Pons (tissue), 1 donor: ENCODE data around the gene CYP4F8.
"Not testable (repeated sequence)": the region's sequence is repeated elsewhere in the genome, so short reads cannot be mapped to it uniquely, and the experiment has no call there.

Source experiments
- DNase-seq: peaks from one replicate; pipeline ENCODE4 v3.0.0-alpha.2; 2016; ENCODE audit warnings: low spot score

The CYP4F8 gene

DNA sequence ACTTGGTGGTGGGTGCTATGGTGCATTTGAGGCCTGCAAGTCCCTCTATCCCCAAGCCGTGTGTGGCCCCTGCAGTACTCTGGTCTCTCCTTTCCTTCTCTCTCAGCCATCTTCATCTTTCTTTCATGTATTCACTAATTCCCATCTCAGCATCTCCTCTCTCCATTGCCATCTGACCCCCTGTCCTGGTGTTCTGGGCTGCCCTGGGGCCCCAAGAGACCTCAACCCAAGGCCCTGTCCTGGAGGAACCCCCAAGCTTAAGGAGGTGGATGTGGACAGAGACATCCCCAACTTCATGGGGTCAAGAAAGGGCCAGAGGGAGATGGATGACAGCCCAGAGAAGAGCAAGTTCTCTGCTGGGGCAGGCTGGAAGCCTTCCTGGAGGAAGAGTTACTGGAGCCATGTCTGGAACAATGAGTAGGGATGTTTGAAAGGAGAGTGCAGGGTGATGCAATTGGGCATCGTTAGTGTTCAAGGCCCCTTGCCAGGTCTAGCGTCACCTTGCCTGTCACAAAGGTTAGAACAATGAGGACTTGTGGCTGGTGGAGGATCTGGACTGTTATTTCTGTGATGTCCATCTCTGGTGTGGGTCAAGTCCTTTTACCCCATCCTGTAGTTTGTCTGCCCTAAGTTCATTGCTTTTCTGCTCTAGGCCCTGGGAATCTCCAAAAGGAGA lies 29.2 kb downstream of the CYP4F8 start:
- no peak for DNase-seq

DNA sequence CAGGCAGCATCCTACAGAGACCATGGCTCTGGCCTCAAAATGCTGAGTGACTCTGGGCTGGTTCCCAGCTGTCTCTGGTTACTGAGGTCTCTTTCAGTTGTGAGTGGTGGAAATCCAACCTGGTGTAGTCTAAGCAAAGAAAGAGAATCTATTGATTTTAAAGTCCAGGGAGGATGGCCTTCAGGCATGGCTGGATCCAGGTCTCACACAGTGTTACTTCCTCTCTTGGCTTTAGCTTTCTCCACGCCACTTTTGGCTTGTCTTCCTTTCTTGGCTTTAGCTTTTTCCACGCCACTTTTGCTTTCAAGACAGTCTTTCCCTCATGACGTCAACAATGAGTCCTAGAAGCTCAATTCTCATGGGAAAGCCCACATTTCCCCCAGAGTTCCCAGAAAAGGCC lies 29.8 kb downstream of the CYP4F8 start:
- no peak for DNase-seq

DNA sequence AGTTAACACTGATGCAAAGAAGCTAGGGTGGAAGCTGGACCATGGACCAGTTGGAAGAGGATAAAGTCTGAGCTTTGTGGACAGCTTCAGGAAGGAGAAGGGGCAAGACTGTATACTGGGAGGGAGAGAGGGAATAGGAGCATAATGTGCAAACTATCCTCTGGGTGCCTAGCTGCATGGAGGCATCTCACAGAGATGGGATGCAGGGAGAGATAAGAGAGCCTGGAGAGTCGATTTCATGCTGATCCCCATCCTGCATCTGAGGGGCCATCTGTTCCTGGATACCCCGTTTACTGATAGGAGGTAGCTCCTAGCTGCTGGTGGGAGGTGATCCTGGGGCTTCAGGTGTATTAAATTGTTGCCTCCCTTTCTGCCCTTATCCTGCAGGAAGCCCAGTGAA lies 34.5 kb downstream of the CYP4F8 start:
- no peak for DNase-seq

DNA sequence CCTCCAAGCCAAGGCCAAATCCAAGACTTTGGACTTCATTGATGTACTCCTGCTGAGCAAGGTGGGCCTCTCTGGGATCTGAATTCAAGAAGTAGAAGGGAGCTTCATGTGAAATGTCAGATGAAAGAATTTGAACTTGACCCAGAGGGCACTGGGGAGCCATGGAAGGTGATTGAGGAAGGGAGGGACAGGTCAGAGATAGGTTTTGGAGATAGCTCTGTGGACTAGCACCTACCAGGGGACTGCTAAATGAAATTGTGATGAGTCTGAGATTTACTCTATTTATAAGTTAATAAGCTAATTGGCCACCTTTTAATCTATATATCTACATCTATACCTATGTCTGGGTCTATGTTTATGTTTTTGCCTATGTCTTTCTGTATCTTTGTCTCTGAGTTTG lies 35.1 kb downstream of the CYP4F8 start:
- not testable (repeated sequence) for DNase-seq

DNA sequence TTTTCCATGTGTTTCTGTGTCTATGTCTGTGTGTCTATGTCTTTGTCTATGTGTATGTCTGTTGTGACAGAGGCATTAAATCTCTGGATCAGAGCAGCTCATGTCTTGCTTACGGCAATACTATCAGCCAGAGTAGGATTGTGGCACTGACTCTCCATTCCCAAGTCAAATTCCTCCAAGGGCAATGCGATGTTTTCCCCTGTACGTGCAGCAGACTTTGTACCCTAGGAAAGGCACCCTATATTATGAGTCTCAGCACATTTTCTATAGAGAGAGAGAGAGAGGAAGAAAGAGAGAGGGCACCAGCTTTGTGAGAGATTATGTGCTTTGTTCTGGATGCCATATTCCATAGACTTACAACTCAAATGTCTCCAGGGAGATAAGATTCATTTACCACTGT lies 36.8 kb downstream of the CYP4F8 start:
- DNase-seq, result no peak

DNA sequence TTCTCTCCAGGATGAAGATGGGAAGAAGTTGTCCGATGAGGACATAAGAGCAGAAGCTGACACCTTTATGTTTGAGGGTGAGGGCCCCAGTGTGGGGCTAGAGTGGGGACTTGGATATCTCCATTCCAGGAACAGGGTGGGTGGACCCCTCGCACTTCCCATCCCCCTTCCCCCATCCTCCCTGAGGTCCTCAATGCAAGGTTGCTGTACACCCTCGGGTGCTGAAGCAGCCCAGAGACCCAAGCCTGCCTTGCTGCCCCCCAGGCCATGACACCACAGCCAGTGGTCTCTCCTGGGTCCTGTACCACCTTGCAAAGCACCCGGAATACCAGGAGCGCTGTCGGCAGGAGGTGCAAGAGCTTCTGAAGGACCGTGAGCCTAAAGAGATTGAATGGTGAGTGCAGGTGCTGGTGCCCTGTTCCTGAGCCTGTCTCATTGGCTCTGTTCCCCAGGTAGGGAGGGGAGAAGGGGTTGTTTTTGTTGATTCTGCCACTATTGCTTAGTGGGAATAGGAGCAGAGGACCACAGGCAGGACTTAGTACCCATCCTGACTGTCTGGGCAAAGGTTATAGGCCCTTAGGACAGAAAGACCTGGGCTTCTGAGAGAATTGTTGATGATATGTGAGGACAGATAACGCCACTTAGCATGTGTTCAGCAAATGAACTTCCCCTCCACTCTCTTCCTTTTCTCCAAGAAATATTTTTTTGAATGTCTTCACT lies 37.7 kb downstream of the CYP4F8 start:
- no peak for DNase-seq

DNA sequence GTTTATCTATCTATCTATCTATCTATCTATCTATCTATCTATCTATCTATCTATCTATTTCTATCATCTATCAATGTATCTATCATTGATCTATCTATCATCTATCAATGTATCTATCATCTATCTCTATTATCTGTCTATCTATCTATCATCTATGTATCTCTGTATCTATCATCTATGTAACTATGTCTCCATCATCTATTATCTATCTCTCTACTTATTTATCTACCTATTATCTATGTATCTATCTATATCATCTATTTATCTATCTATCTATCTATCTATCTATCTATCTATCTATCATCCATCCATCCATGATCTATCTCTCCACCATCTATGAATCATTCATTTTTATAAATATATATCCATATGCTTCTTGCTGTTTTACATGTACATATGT lies 41.4 kb downstream of the CYP4F8 start:
- DNase-seq, result no peak

DNA sequence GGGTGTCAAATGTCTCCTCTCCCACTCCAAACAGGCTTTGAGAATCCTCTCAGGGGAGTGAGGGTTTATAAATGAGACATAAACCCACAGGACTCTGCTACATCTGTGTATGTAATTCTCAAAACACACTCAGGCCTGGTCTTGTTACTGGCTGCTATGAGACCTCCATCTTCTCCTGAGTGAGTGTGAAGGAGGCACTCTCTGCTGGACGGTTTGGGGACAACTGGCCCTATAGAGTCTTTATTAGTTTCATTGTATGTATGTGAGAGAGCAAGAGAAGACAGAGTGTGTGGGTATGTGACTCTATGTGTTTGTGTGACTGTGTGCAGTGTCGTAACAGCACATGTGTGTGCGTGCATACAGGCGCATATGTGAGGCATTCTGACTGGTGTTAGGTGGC lies 48.2 kb downstream of the CYP4F8 start:
- no peak for DNase-seq

DNA sequence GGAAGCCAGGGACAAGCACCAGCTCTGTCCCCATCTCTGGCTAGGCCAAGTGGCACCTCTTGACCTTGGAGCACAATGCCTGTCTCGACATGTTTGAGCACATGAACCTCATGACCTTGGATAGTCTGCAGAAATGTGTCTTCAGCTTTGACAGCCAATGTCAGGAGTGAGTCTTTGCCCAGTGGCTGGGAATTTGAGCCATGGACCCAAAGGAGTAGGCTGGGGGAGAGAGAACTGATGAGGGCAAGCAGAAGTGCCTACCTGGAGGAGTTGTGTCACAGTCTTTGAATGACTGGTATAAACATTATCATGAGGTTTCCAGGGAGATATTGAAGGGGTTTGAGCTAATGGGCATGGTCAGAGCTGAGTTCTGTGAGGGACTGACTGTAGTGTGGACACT lies 51.2 kb downstream of the CYP4F8 start:
- no peak for DNase-seq

DNA sequence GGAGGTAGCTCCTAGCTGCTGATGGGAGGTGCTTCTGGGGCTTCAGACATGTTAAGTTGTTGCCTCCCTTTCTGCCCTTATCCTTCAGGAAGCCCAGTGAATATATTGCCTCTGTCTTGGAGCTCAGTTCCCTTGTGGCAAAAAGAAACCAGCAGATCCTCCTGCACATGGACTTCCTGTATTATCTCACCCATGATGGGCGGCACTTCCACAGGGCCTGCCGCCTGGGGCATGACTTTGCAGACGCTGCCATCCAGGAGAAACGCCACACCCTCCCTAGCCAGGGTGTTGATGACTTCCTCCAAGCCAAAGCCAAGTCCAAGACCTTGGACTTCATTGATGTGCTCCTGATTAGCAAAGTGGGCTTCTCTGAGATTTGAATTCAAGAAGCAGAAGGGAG lies 51.9 kb downstream of the CYP4F8 start:
- DNase-seq, result no peak

DNA sequence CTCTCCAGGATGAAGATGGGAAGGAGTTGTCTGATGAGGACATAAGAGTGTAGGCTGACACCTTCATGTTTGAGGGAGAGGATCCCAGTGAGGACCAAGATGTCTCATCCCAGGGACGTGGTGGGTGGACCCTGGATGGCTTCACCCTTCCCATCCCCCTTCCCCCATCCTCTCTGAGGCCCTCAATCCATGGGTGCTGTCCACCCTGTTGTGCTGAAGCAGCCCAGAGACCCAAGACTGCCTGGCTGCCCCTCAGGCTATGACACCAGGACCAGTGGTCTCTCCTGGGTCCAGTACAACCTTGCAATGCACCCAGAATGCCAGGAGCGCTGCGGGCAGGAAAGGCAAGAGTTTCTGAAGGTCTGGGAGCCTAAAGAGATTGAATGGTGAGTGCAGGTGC lies 54.4 kb downstream of the CYP4F8 start:
- DNase-seq, result no peak

DNA sequence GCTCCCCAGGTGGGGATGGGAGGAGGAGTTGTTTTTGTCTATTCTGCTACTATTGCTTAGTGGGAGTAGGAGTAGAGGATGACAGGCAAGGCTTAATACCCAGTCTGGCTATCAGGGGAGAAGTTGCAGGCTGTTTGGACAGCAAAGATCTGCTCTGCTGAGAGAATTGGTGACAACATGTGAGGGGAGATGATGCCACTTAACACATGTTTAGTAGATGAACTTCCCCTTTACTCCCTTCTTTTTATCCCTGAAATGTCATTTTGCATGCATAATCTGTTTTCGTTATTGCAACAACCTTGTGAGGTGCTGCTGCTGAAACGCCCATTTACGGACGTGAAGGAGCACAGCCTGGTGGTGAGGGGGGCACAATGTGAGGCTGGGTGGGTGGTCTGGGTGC lies 54.9 kb downstream of the CYP4F8 start:
- no peak for DNase-seq

DNA sequence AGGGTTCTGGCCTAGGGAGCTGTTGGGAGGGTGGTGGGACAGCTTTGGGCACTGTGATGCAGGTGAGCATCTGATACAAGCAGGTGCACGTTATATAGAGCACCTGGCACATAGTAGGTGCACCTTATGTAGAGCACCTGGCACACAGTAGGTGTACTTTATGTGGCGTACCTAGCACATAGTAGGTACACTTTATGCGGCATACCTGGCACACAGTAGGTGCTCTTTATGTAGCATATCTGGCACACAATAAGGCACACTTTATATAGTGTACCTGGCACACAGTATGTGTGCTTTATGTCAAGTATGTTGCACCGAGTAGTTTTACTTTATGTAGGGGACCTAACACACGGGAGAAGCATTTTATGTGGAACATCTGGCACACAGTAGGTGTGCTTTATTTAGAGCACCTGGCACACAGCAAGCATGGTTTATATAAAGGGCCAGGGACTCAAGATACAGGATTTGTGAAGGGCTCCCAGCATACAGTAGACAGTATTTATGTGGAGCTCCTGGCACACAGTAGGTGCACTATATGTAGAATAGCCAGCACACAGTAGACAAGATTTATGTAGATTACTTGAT lies 56.3 kb downstream of the CYP4F8 start:
- no peak for DNase-seq

DNA sequence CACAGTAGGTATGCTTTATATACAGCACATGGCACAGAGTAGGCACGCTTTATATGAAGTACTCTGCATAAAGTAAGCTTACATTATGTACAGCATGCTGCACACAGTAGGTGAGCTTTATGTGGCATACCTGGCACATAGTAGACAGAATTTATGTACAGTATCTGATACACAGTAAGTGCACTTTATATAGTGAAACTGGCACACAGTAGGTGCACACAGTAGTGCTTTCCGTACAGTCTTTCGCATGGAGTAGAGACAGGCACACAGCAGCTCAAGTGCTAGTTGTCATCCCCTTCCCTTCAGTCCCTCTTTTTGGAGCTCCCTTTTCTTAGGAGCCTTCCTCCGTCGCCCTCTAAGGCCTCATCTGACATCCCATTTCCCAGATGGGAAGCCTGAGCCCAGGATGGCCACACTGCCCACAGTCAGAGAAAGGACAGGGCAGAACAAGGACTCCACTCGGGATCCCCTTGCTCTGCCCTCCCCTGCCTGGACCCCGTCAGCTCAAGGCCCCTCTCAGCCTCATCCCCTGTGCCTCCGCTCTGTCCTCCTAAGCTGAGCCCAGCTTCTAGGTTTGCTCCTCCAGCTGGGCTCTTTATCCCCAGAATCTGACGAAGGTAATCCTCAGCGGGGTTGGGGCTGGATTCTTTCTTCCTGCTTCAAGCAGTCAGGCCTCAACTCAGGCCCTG lies 57.0 kb downstream of the CYP4F8 start:
- DNase-seq, result no peak

DNA sequence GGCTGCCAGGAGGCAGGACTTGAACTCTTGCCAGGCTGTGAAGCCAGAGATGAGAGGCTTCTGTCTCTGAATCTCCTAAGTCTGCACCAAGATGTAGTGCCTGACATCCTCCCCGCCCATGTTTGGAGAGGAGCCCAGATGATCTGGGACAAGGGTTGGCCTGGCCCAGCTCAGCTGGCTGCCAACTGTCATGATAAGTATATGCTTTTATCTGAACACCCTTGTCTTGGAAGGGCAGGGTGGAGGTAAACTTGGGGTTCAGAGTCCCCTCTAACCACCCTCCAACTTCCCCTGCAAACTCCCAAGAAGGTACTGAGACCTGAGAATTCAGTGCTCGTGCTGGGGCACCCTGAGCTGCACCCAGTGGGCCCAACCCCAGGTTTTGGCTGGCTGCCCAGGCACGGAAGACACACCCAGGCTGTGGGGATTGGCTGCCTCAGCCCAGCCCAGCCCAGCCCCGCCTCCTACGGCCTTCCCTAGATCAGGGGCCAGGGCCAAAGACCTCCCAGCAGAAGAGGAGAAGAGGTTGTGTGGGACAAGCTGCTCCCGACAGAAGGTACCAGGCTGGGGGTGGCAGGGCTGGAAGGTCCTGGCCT lies 57.7 kb downstream of the CYP4F8 start, which contains the start of gene CYP4F12:
Gene CYP4F12 (plus strand): TSS at position 508 of the 596 bp plus-strand sequence. CDS start 443 bp downstream, outside the sequence.
- DNase-seq, result no peak

DNA sequence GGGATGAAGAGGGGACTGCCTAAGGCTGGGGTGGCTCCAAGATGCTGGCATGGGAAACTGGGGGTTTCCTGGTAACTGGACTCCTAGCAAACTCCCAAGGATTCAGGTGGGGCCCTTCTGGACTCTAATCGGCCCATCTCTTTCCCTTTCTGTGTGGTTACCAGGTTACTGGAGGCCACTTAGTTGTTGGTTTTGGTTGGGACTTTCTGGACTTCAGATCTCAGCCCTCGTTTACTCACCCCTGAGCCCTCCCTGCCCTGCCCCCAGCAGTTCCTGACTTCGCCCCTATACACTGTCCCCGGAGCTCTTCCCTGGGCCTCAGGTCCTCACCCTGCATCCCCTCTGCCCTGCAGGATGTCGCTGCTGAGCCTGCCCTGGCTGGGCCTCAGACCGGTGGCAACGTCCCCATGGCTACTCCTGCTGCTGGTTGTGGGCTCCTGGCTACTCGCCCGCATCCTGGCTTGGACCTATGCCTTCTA lies 58.2 kb downstream of the CYP4F8 start:
- no peak for DNase-seq

DNA sequence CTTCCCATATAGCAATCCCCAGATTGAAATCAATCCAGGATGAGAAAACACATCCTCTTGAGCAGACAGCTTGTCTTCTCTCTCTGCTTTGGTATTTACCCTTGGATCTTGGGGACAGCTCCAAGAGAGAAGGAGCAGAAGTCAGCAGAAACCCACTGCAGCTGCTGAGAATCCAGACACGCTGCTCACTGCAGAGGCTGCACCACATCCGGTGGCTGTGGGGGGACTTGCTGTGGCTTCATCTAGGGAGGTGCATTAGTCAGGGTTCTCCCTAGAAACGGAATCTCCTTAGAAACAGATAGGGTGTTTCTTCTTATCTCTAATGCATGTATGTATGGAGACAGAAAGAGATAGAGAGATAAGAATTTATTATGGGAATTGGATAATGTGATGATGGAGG lies 60.5 kb downstream of the CYP4F8 start:
- DNase-seq, result no peak

DNA sequence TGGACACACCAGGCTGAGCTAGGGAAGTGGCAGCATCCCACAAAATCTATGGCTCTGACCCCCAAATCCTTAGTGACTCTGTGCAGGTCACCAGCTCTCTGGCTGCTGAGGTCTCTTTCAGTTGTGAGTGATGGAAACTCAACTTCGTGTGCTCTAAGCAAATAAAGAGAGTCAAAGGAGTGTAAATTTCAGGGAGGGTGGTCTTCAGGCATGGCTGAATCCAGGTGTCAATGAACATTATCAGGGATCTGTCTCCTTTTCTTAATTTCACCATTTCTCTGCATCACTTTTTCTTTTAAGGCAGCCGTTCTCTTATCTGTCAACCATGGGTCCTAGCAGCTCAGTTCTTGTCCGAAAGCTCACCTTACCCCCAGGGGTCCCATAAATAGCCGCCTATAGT lies 64.1 kb downstream of the CYP4F8 start:
- DNase-seq, result no peak

DNA sequence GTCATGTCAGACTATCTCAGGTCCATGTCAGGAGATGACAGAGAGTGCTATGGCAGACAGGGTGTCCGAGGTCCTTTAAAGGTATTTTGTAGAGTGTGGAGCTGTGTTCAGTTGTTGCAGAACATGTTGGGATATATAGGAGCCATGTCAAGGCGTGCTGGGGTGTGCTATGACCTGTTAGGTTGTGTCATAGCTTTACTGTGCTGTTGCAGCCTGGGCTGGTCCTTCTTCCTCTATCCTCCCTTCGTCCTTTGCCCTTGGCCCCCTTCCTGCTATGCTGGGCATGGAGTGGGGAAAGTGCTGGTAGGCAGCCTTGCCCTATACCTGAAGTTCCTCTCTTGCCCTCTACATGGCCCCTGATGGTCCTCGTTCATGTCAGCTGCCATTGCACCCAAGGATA lies 64.8 kb downstream of the CYP4F8 start:
- not testable (repeated sequence) for DNase-seq
